ENCODE results near the gene RASSF4.

RASSF4 gene

GRCh38 chr10:44950326-44951225 lies 9.0 kb upstream of the RASSF4 start:
- H3K27me3 ChIP-seq (ENCODE audit: insufficient read depth, insufficient read length), result no peaks in the 10 kb centered on the region
- H3K4me3 ChIP-seq (ENCODE audit: insufficient read length, low read depth), result no peak overlapping the region
- DNase-seq (ENCODE audit: low read depth, low spot score), result no peak
- peaks cover 3% of the 10 kb centered on the region for H3K36me3 ChIP-seq (ENCODE audit: insufficient read depth, insufficient read length, low read length)
- H3K4me1 ChIP-seq (ENCODE audit: insufficient read depth, insufficient read length), result peaks cover 3% of the 10 kb centered on the region
- no peak overlapping the region for H3K9ac ChIP-seq (ENCODE audit: insufficient read length, low read depth)
- H3K9me3 ChIP-seq (ENCODE audit: insufficient read depth, low read length), result 0 out of 2 replicates have a peak, but pooled peaks cover 3% of the 10 kb centered on the region
- TF ChIP-seq YY1 (IDR thresholded peaks at IDR 0.05; ENCODE audit: insufficient read depth, insufficient read length) (no peak), SUZ12 (IDR thresholded peaks at IDR 0.05; ENCODE audit: extremely low read depth, insufficient read depth, insufficient read length) (no peak), ZNF274 (IDR thresholded peaks at IDR 0.05; ENCODE audit: low read depth, low read length) (no peak)

DNA sequence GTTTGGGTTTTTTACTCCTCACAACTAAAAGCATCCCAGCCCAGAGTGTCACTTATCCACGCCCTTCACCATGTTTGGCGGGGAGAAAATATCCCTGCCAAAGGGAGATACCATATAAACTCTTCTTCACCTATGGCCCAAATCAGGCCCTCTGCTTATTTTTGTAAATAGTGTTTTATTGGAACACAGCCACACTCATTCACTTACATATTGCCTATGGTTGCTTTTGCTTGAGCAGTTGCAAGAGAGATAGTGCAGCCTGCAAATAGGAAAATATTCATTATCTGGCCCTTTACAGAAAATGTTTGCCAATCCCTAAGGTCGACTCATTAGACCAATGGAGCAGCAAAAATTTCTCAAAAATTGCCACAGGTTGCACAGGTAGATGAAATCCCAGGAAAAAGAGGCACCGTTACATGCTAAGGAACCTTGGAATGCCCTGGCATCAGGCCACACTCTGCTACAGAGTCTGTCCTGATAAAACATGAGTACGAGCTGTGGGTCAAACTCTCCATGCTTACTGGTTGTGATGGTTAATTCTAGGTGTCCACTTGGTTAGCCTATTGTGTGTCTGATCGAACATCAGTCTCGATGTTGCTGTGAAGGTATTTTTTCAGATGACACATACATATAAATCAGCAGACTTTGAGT lies 7.9 kb upstream of the RASSF4 start:
- DNase-seq (ENCODE audit: low read depth, low spot score), result no peak
- H3K9me3 ChIP-seq (ENCODE audit: insufficient read depth, low read length), result no peaks in the 10 kb centered on the region
- peaks cover 14% of the 10 kb centered on the region for H3K36me3 ChIP-seq (ENCODE audit: insufficient read depth, insufficient read length, low read length)
- H3K9ac ChIP-seq (ENCODE audit: insufficient read length, low read depth), result no peak overlapping the region
- H3K4me1 ChIP-seq (ENCODE audit: insufficient read depth, insufficient read length), result peaks cover 3% of the 10 kb centered on the region
- TF ChIP-seq ZNF274 (IDR thresholded peaks at IDR 0.05; ENCODE audit: low read depth, low read length) (no peak), YY1 (IDR thresholded peaks at IDR 0.05; ENCODE audit: insufficient read depth, insufficient read length) (no peak), SUZ12 (IDR thresholded peaks at IDR 0.05; ENCODE audit: extremely low read depth, insufficient read depth, insufficient read length) (no peak)
- H3K27me3 ChIP-seq (ENCODE audit: insufficient read depth, insufficient read length), result no peaks in the 10 kb centered on the region
- no peak overlapping the region for H3K4me3 ChIP-seq (ENCODE audit: insufficient read length, low read depth)

GRCh38 chr10:44952779-44953231 lies 6.8 kb upstream of the RASSF4 start:
- no peaks in the 10 kb centered on the region for H3K9me3 ChIP-seq (ENCODE audit: insufficient read depth, low read length)
- H3K4me1 ChIP-seq (ENCODE audit: insufficient read depth, insufficient read length), result peaks cover 3% of the 10 kb centered on the region
- H3K9ac ChIP-seq (ENCODE audit: insufficient read length, low read depth), result no peak overlapping the region
- DNase-seq (ENCODE audit: low read depth, low spot score), result no peak
- H3K27me3 ChIP-seq (ENCODE audit: insufficient read depth, insufficient read length), result no peaks in the 10 kb centered on the region
- no peak for TF ChIP-seq ZNF274 (IDR thresholded peaks at IDR 0.05; ENCODE audit: low read depth, low read length)
- no peak for TF ChIP-seq YY1 (IDR thresholded peaks at IDR 0.05; ENCODE audit: insufficient read depth, insufficient read length)
- TF ChIP-seq SUZ12 (IDR thresholded peaks at IDR 0.05; ENCODE audit: extremely low read depth, insufficient read depth, insufficient read length), result no peak
- H3K36me3 ChIP-seq (ENCODE audit: insufficient read depth, insufficient read length, low read length), result peaks cover 16% of the 10 kb centered on the region
- H3K4me3 ChIP-seq (ENCODE audit: insufficient read length, low read depth), result no peak overlapping the region

GRCh38 chr10:44954042-44954441 lies 5.6 kb upstream of the RASSF4 start:
- TF ChIP-seq YY1 (IDR thresholded peaks at IDR 0.05; ENCODE audit: insufficient read depth, insufficient read length), result no peak
- no peak for TF ChIP-seq ZNF274 (IDR thresholded peaks at IDR 0.05; ENCODE audit: low read depth, low read length)
- no peak for TF ChIP-seq SUZ12 (IDR thresholded peaks at IDR 0.05; ENCODE audit: extremely low read depth, insufficient read depth, insufficient read length)

GRCh38 chr10:44954962-44955361 lies 4.6 kb upstream of the RASSF4 start:
- peaks cover 3% of the 10 kb centered on the region for H3K4me1 ChIP-seq (ENCODE audit: insufficient read depth, insufficient read length)
- no peaks in the 10 kb centered on the region for H3K9me3 ChIP-seq (ENCODE audit: insufficient read depth, low read length)
- H3K4me3 ChIP-seq (ENCODE audit: insufficient read length, low read depth), result no peak overlapping the region
- no peak overlapping the region for H3K9ac ChIP-seq (ENCODE audit: insufficient read length, low read depth)
- TF ChIP-seq YY1 (IDR thresholded peaks at IDR 0.05; ENCODE audit: insufficient read depth, insufficient read length) (no peak), ZNF274 (IDR thresholded peaks at IDR 0.05; ENCODE audit: low read depth, low read length) (no peak), SUZ12 (IDR thresholded peaks at IDR 0.05; ENCODE audit: extremely low read depth, insufficient read depth, insufficient read length) (no peak)
- peaks cover 3% of the 10 kb centered on the region for H3K27me3 ChIP-seq (ENCODE audit: insufficient read depth, insufficient read length)
- peaks cover 16% of the 10 kb centered on the region for H3K36me3 ChIP-seq (ENCODE audit: insufficient read depth, insufficient read length, low read length)
- no peak for DNase-seq (ENCODE audit: low read depth, low spot score)

More at GRCh38 chr10:44954042-44954441, 5.6 kb upstream of the RASSF4 start:
- Histone ChIP-seq H3K4me3 (ENCODE audit: insufficient read length, low read depth) (no peak overlapping the region), H3K9ac (ENCODE audit: insufficient read length, low read depth) (no peak overlapping the region), H3K4me1 (ENCODE audit: insufficient read depth, insufficient read length) (peaks cover 3% of the 10 kb centered on the region), H3K9me3 (ENCODE audit: insufficient read depth, low read length) (no peaks in the 10 kb centered on the region), H3K27me3 (ENCODE audit: insufficient read depth, insufficient read length) (no peaks in the 10 kb centered on the region), H3K36me3 (ENCODE audit: insufficient read depth, insufficient read length, low read length) (peaks cover 16% of the 10 kb centered on the region)
- DNase-seq (ENCODE audit: low read depth, low spot score), result no peak

DNA sequence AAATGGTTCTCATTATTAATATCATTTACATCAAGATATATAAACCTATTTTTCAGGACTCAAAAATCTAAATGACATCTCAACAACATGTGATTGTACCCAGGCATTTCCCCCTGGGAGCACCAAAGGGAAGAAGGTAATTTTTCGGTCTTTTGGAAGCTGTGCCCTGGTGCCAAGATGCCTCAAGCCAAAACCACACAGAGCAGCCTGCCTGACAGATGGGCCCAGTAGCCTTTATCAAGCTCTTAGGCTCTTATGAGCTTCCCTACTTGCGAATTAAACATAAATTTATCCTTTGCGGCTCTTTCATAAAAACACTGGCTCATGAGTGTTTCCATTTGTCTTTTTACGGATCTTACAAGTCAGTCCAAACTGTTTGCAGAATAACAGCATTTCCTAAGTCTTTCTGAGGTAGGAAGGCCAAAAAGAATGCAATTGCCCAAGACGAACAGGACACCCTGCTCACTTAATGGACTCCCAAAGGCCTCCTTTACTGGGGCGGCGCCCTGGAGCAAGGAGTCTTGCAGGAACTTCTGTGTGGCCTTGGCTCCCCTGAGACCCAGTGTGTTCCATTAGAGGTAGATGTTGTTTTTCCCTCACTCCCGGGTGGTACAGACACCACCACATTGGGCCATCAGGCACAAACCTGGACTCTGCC lies 4.1 kb upstream of the RASSF4 start:
- H3K9ac ChIP-seq (ENCODE audit: insufficient read length, low read depth), result no peak overlapping the region
- no peak overlapping the region for H3K4me3 ChIP-seq (ENCODE audit: insufficient read length, low read depth)
- H3K9me3 ChIP-seq (ENCODE audit: insufficient read depth, low read length), result no peaks in the 10 kb centered on the region
- DNase-seq (ENCODE audit: low read depth, low spot score), result no peak
- TF ChIP-seq YY1 (IDR thresholded peaks at IDR 0.05; ENCODE audit: insufficient read depth, insufficient read length) (no peak), ZNF274 (IDR thresholded peaks at IDR 0.05; ENCODE audit: low read depth, low read length) (no peak), SUZ12 (IDR thresholded peaks at IDR 0.05; ENCODE audit: extremely low read depth, insufficient read depth, insufficient read length) (no peak)
- peaks cover 16% of the 10 kb centered on the region for H3K36me3 ChIP-seq (ENCODE audit: insufficient read depth, insufficient read length, low read length)
- H3K27me3 ChIP-seq (ENCODE audit: insufficient read depth, insufficient read length), result peaks cover 8% of the 10 kb centered on the region
- H3K4me1 ChIP-seq (ENCODE audit: insufficient read depth, insufficient read length), result peaks cover 3% of the 10 kb centered on the region

All from NT2/D1 (cell line).